ENCODE measurements around the gene IGF2BP1. TPM values are rescaled to one million over a fixed set of nuclear protein-coding genes. Genes with fewer than 3 reads are reported as not detected.

The IGF2BP1 gene
- total RNA-seq, 2 donors from 2014 or later: 0.96 TPM; not detected in 1

- no peak for TF ChIP-seq CTCF (IDR thresholded peaks at IDR 0.05)
- intact Hi-C loops (cut with DNase I): no loop called here
- Histone ChIP-seq H3K9me3 (no peaks in the 10 kb centered on the region), H3K4me1 (no peaks in the 10 kb centered on the region), H3K9ac (ENCODE audit: low read depth in 2 of 2, low read length in 2 of 2) (no peak overlapping the region), H3K27me3 (no peaks in the 10 kb centered on the region), H3K4me3 (no peak overlapping the region), H3K36me3 (no peaks in the 10 kb centered on the region), H3K27ac (no peak overlapping the region)
- no peak for DNase-seq
Observed at GRCh38 chr17:49086649-49087048, 89.5 kb downstream of the IGF2BP1 start.

GRCh38 chr17:49089094-49089493, 91.9 kb downstream of the IGF2BP1 start:
- Histone ChIP-seq H3K9ac (ENCODE audit: low read depth in 2 of 2, low read length in 2 of 2) (no peak overlapping the region), H3K36me3 (no peaks in the 10 kb centered on the region), H3K9me3 (no peaks in the 10 kb centered on the region), H3K4me1 (no peaks in the 10 kb centered on the region), H3K27ac (no peak overlapping the region), H3K27me3 (no peaks in the 10 kb centered on the region), H3K4me3 (no peak overlapping the region)
- DNase-seq: no peak
- intact Hi-C loops (cut with DNase I): no loop called here
- TF ChIP-seq CTCF (IDR thresholded peaks at IDR 0.05): no peak

GRCh38 chr17:49090878-49091594, 93.9 kb downstream of the IGF2BP1 start:
- H3K27ac ChIP-seq: no peak overlapping the region
- H3K4me1 ChIP-seq: no peaks in the 10 kb centered on the region
- H3K9me3 ChIP-seq: no peaks in the 10 kb centered on the region
- no peaks in the 10 kb centered on the region for H3K27me3 ChIP-seq
- H3K36me3 ChIP-seq: no peaks in the 10 kb centered on the region
- no peak overlapping the region for H3K4me3 ChIP-seq
- DNase-seq: no peak
- intact Hi-C loops (cut with DNase I): no loop called here
- TF ChIP-seq CTCF (IDR thresholded peaks at IDR 0.05): no peak
- no peak overlapping the region for H3K9ac ChIP-seq (ENCODE audit: low read depth in 2 of 2, low read length in 2 of 2)

- no peak overlapping the region for H3K27ac ChIP-seq
- H3K36me3 ChIP-seq: no peaks in the 10 kb centered on the region
- H3K4me3 ChIP-seq: no peak overlapping the region
- no peaks in the 10 kb centered on the region for H3K27me3 ChIP-seq
- DNase-seq: no peak
- H3K4me1 ChIP-seq: no peaks in the 10 kb centered on the region
- TF ChIP-seq CTCF (IDR thresholded peaks at IDR 0.05): no peak
- no peak overlapping the region for H3K9ac ChIP-seq (ENCODE audit: low read depth in 2 of 2, low read length in 2 of 2)
- intact Hi-C loops (cut with DNase I): no loop called here
- H3K9me3 ChIP-seq: no peaks in the 10 kb centered on the region
Observed at GRCh38 chr17:49093131-49093530, 95.9 kb downstream of the IGF2BP1 start.

- Histone ChIP-seq H3K27ac (no peak overlapping the region), H3K4me3 (no peak overlapping the region), H3K9me3 (no peaks in the 10 kb centered on the region), H3K4me1 (no peaks in the 10 kb centered on the region), H3K27me3 (no peaks in the 10 kb centered on the region), H3K36me3 (no peaks in the 10 kb centered on the region), H3K9ac (ENCODE audit: low read depth in 2 of 2, low read length in 2 of 2) (no peak overlapping the region)
- intact Hi-C loops (cut with DNase I): no loop called here
- no peak for DNase-seq
- no peak for TF ChIP-seq CTCF (IDR thresholded peaks at IDR 0.05)
Observed at GRCh38 chr17:49100601-49101000, 103.4 kb downstream of the IGF2BP1 start.
